Caco-2 (cell line): Measurements from ENCODE around the gene PIK3C2G. TPM values are rescaled to one million over a fixed set of nuclear protein-coding genes. Genes with fewer than 3 reads are reported as not detected.
A peak's percentile ranks its signal among the peaks of the same experiment; 100 is the strongest.

Source experiments
- BruUV-seq: library from RNA; stranded (reverse); fragments of 400-500 nt; replicated peaks from 2 replicates; lab custom pipeline; 2021; lab: Mats Ljungman, UMichigan
- CTCF ChIA-PET: fragments of 300-600 bp; sonication (Branson Sonifier 250); formaldehyde crosslinking; loops from one replicate; lab custom pipeline; 2022; ENCODE audit warnings: antibody characterized with exemption; lab: Charles Lee
- POLR2A ChIA-PET: fragments of 300-600 bp; sonication (Branson Sonifier 250); formaldehyde crosslinking; loops from one replicate; lab custom pipeline; 2022; ENCODE audit warnings: antibody characterized with exemption; lab: Charles Lee
- DNase-seq, 2 experiments: peaks; one replicate each; pipeline versions ENCODE4 v3.0.0 to v3.0.0-alpha.2; 2020 to 2022
- H3K27me3 ChIP-seq: replicated peaks from 2 replicates; pipeline ENCODE4 v1.6.0; 2011; ENCODE audit warnings: low read length; ENCODE audit not compliant: control insufficient read depth, insufficient read depth
- H3K36me3 ChIP-seq: 2 replicates; pipeline ENCODE4 v1.5.1; 2011; ENCODE audit warnings: low read length; ENCODE audit not compliant: control insufficient read depth, insufficient read depth
- H3K4me1 ChIP-seq: fragments of 250-450 bp; sonication (Bioruptor Pico); 2 replicates; pipeline ENCODE4 v1.5.1; 2020; ENCODE audit warnings: mild to moderate bottlenecking
- H3K4me3 ChIP-seq: 2 replicates; pipeline ENCODE4 v1.5.1; 2011; ENCODE audit warnings: low read depth, mild to moderate bottlenecking, control low read depth, low read length
- H3K9me3 ChIP-seq: fragments of 250-450 bp; sonication (Bioruptor Pico); 2 replicates; pipeline ENCODE4 v1.5.1; 2020; ENCODE audit warnings: mild to moderate bottlenecking, moderate library complexity
- H3K27ac Mint-ChIP-seq: one replicate; pipeline ENCODE4 v1.8.0; 2022; ENCODE audit warnings: mixed read lengths; ENCODE audit not compliant: unreplicated experiment
- H3K27me3 Mint-ChIP-seq: one replicate; pipeline ENCODE4 v1.8.0; 2022; ENCODE audit warnings: mixed read lengths; ENCODE audit not compliant: insufficient read depth, unreplicated experiment
- H3K36me3 Mint-ChIP-seq: one replicate; pipeline ENCODE4 v1.8.0; 2022; ENCODE audit warnings: mild to moderate bottlenecking, mixed read lengths; ENCODE audit not compliant: insufficient read depth, unreplicated experiment
- H3K4me1 Mint-ChIP-seq: one replicate; pipeline ENCODE4 v1.8.0; 2022; ENCODE audit warnings: low read depth, mixed read lengths; ENCODE audit not compliant: unreplicated experiment
- H3K4me3 Mint-ChIP-seq: one replicate; pipeline ENCODE4 v1.8.0; 2022; ENCODE audit warnings: mild to moderate bottlenecking, moderate library complexity, mixed read lengths; ENCODE audit not compliant: unreplicated experiment
- H3K9me3 Mint-ChIP-seq: one replicate; pipeline ENCODE4 v1.8.0; 2022; ENCODE audit warnings: mixed read lengths; ENCODE audit not compliant: unreplicated experiment
- intact Hi-C: fragments of 100-400 bp; cut with micrococcal nuclease; formaldehyde crosslinking; loops from one replicate; pipeline ENCODE4 v1.10.0; 2022; ENCODE audit not compliant: unreplicated experiment
- total RNA-seq: library from RNA; stranded (reverse); gene quantifications from 2 replicates; pipeline ENCODE4 v1.2.3, GENCODE V29; 2022
- TF ChIP-seq, protein P1 (sequence below), 2 experiments: fragments of 200-600 bp in 1 of 2; IDR thresholded peaks; 1 replicate in 1 of 2; 2 replicates in 1 of 2; pipeline versions ENCODE4 v1.5.1 to v1.8.0; 2011 to 2022; ENCODE audit warnings: antibody characterized with exemption in 1 of 2, control low read depth in 1 of 2, inconsistent platforms in 1 of 2, low read depth in 1 of 2, low read length in 1 of 2, mild to moderate bottlenecking in 1 of 2, moderate library complexity in 1 of 2; ENCODE audit not compliant: insufficient read depth in 1 of 2, severe bottlenecking in 1 of 2, unreplicated experiment in 1 of 2

Gene PIK3C2G
- total RNA-seq, 1 experiment from 2014 or later: not detected

DNA sequence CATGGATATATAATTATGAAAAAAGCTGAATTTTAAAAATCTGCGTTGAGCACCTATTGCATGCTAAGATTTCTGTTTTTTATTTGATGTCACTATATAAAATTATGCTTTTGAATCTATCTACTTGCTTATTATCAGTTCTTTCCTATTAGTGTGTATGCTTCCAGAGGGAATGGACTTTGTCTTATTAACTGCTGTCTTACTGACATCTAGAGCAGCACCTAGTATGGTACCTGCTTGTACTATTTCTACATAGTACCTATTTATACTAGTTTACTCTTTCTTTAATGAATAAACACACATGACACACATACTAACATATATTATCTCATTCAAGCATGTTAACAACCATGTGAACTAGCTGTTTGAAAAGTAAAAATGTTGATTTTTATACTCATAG lies 38.6 kb upstream of the PIK3C2G start:
- Mint-ChIP-seq H3K36me3 (no peaks in the 10 kb centered on the region), H3K4me1 (no peaks in the 10 kb centered on the region), H3K27me3 (peaks cover 3% of the 10 kb centered on the region), H3K27ac (no peak overlapping the region), H3K4me3 (no peak overlapping the region), H3K9me3 (no peaks in the 10 kb centered on the region)
- Histone ChIP-seq H3K36me3 (no peaks in the 10 kb centered on the region), H3K4me3 (no peak overlapping the region), H3K4me1 (no peaks in the 10 kb centered on the region), H3K27me3 (no peaks in the 10 kb centered on the region), H3K9me3 (no peaks in the 10 kb centered on the region)
- ChIA-PET CTCF (no interaction called here), POLR2A (no interaction called here)
- TF ChIP-seq, protein P1, sequence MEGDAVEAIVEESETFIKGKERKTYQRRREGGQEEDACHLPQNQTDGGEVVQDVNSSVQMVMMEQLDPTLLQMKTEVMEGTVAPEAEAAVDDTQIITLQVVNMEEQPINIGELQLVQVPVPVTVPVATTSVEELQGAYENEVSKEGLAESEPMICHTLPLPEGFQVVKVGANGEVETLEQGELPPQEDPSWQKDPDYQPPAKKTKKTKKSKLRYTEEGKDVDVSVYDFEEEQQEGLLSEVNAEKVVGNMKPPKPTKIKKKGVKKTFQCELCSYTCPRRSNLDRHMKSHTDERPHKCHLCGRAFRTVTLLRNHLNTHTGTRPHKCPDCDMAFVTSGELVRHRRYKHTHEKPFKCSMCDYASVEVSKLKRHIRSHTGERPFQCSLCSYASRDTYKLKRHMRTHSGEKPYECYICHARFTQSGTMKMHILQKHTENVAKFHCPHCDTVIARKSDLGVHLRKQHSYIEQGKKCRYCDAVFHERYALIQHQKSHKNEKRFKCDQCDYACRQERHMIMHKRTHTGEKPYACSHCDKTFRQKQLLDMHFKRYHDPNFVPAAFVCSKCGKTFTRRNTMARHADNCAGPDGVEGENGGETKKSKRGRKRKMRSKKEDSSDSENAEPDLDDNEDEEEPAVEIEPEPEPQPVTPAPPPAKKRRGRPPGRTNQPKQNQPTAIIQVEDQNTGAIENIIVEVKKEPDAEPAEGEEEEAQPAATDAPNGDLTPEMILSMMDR (IDR thresholded peaks at IDR 0.05; ENCODE audit: insufficient read depth in 1 of 2, low read depth in 1 of 2, low read length in 1 of 2, severe bottlenecking in 1 of 2, unreplicated experiment in 1 of 2): no peak
- no peak for DNase-seq
- no TSS peak for BruUV-seq
- intact Hi-C loops: no loop called here

DNA sequence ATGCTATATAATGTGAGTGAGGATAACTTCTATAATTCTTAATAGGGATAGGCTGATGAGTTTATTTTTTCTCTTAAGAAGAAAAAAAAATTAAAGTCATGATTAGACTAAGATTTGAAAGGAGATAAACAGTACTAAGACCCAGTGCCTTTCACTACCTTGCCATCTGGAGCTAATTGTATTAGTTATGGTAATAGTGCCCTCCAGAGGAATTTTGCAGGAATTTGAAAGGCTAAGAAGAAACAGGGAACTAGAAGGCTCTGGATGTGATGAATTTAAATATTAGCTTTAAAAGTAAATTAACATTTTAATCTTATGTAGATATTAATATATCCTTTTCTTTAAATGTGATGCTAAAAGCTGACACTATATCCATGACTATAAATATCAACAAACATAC lies 36.6 kb upstream of the PIK3C2G start:
- no peaks in the 10 kb centered on the region for H3K9me3 ChIP-seq
- Mint-ChIP-seq H3K27ac (no peak overlapping the region), H3K27me3 (peaks cover 3% of the 10 kb centered on the region), H3K9me3 (no peaks in the 10 kb centered on the region), H3K36me3 (no peaks in the 10 kb centered on the region), H3K4me3 (no peak overlapping the region), H3K4me1 (no peaks in the 10 kb centered on the region)
- BruUV-seq: no TSS peak
- ChIA-PET POLR2A (no interaction called here), CTCF (interaction anchor here (0.5 to 1.6 kb wide), 4 partner anchors 66 to 90 kb away, joined by 3 to 5 read pairs (median 4); no protein-coding TSS in a partner anchor)
- intact Hi-C loops: loop anchor here (1.0 kb wide), 2 partner anchors 65 to 84 kb away; no protein-coding TSS in a partner anchor
- no peak overlapping the region for H3K4me3 ChIP-seq
- H3K4me1 ChIP-seq: no peaks in the 10 kb centered on the region
- TF ChIP-seq, protein P1 (IDR thresholded peaks at IDR 0.05; ENCODE audit: insufficient read depth in 1 of 2, low read depth in 1 of 2, low read length in 1 of 2, severe bottlenecking in 1 of 2, unreplicated experiment in 1 of 2): peak; percentile 47 to 54
- no peaks in the 10 kb centered on the region for H3K27me3 ChIP-seq
- peak in 1 of 2 experiments; percentile 15 for DNase-seq
- H3K36me3 ChIP-seq: no peaks in the 10 kb centered on the region

DNA sequence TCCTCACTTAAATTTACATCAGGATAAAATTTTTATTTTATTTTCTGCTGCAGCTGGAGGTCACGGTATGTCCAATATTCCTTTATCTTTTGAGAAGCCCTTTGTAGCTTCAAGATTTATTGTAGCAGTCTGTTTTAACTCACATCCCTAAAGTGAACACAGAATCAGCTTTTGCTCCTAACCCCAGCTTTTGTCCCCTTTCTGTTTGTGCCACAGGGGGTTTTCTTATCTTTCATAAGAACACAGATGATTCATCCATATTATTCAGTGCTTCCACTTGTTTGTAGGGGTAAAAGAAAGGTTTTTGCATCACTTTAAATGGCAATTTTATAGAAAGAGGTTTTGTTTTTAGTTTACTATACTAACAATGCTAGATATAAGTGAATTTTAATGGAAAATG lies 21.8 kb upstream of the PIK3C2G start:
- no peaks in the 10 kb centered on the region for H3K27me3 ChIP-seq
- TF ChIP-seq, protein P1 (IDR thresholded peaks at IDR 0.05; ENCODE audit: insufficient read depth in 1 of 2, low read depth in 1 of 2, low read length in 1 of 2, severe bottlenecking in 1 of 2, unreplicated experiment in 1 of 2): no peak
- peaks cover 17% of the 10 kb centered on the region for H3K4me1 ChIP-seq
- H3K9me3 ChIP-seq: no peaks in the 10 kb centered on the region
- intact Hi-C loops: no loop called here
- Mint-ChIP-seq H3K27ac (no peak overlapping the region), H3K9me3 (peaks cover 19% of the 10 kb centered on the region), H3K4me3 (no peak overlapping the region), H3K4me1 (peaks cover 8% of the 10 kb centered on the region), H3K36me3 (no peaks in the 10 kb centered on the region), H3K27me3 (no peaks in the 10 kb centered on the region)
- BruUV-seq: no TSS peak
- H3K4me3 ChIP-seq: no peak overlapping the region
- ChIA-PET CTCF (no interaction called here), POLR2A (no interaction called here)
- no peak for DNase-seq
- no peaks in the 10 kb centered on the region for H3K36me3 ChIP-seq
